Measurements from ENCODE around the gene PIM2.
"Not testable (repeated sequence)": the region's sequence is repeated elsewhere in the genome, so short reads cannot be mapped to it uniquely, and the experiment has no call there.

DNA sequence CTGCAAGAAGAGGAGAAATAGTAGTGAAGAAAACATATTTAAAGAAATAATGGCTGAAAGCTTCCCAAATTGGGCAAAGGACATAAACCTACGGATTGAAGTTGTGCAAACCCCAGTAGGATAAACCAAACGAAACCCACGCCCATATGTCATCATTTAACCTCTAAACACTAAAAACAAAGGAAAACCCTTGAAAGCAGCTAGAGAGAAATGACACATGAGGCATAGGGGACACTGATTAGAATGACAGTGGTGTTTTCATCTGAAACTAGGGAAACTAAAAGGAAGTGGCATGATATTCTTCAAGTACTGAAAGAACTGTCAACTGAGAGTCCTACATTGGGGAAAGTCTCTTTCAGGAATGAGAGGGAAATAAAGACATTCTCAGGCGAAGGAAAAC lies 41.9 kb downstream of the PIM2 start:
- TF ChIP-seq, protein P1, sequence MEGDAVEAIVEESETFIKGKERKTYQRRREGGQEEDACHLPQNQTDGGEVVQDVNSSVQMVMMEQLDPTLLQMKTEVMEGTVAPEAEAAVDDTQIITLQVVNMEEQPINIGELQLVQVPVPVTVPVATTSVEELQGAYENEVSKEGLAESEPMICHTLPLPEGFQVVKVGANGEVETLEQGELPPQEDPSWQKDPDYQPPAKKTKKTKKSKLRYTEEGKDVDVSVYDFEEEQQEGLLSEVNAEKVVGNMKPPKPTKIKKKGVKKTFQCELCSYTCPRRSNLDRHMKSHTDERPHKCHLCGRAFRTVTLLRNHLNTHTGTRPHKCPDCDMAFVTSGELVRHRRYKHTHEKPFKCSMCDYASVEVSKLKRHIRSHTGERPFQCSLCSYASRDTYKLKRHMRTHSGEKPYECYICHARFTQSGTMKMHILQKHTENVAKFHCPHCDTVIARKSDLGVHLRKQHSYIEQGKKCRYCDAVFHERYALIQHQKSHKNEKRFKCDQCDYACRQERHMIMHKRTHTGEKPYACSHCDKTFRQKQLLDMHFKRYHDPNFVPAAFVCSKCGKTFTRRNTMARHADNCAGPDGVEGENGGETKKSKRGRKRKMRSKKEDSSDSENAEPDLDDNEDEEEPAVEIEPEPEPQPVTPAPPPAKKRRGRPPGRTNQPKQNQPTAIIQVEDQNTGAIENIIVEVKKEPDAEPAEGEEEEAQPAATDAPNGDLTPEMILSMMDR (IDR thresholded peaks at IDR 0.05; ENCODE audit: poor library complexity), result not testable (repeated sequence)
- not testable (repeated sequence) for TF ChIP-seq EZH2 (IDR thresholded peaks at IDR 0.05; ENCODE audit: borderline replicate concordance)

All from hepatocyte (in vitro differentiated cells).